HG03108 (cell line): ENCODE measurements around the gene ULK4.
"Not testable (repeated sequence)": the region's sequence is repeated elsewhere in the genome, so short reads cannot be mapped to it uniquely, and the experiment has no call there.

ENCODE experiments used
- ATAC-seq: cut with Tn5 transposase; IDR thresholded peaks from one replicate; pipeline ENCODE4 v1.9.1; 2021; ENCODE audit warnings: moderate library complexity; ENCODE audit not compliant: unreplicated experiment

The ULK4 gene

GRCh38 chr3:41583014-41583413 is 378.9 kb downstream of the ULK4 start:
- no peak for ATAC-seq

GRCh38 chr3:41581700-41582099 is 380.2 kb downstream of the ULK4 start:
- ATAC-seq, result peak; percentile 95

GRCh38 chr3:41580274-41580959 is 381.5 kb downstream of the ULK4 start:
- no peak for ATAC-seq

GRCh38 chr3:41579861-41580260 is 382.0 kb downstream of the ULK4 start:
- no peak for ATAC-seq

GRCh38 chr3:41578798-41579197 is 383.1 kb downstream of the ULK4 start:
- ATAC-seq, result no peak

- ATAC-seq, result no peak
These were observed 386.2 kb downstream of the ULK4 start for GRCh38 chr3:41575724-41576123.

GRCh38 chr3:41574900-41575299 is 387.0 kb downstream of the ULK4 start:
- no peak for ATAC-seq

- ATAC-seq, result no peak
These were observed 388.3 kb downstream of the ULK4 start for GRCh38 chr3:41573591-41573990.

- ATAC-seq, result no peak
These were observed 389.8 kb downstream of the ULK4 start for GRCh38 chr3:41572092-41572491.

GRCh38 chr3:41569632-41570305 is 392.1 kb downstream of the ULK4 start:
- ATAC-seq, result no peak

- ATAC-seq, result no peak
These were observed 395.9 kb downstream of the ULK4 start for GRCh38 chr3:41565948-41566514.

GRCh38 chr3:41565003-41565402 is 396.9 kb downstream of the ULK4 start:
- ATAC-seq, result no peak

- ATAC-seq, result not testable (repeated sequence)
These were observed 405.7 kb downstream of the ULK4 start for GRCh38 chr3:41556245-41556644.

- no peak for ATAC-seq
These were observed 428.9 kb downstream of the ULK4 start for GRCh38 chr3:41532976-41533375.

GRCh38 chr3:41526995-41527573 is 434.8 kb downstream of the ULK4 start:
- no peak for ATAC-seq

- ATAC-seq, result no peak
These were observed 436.4 kb downstream of the ULK4 start for GRCh38 chr3:41525303-41526064.

GRCh38 chr3:41523897-41524296 is 438.0 kb downstream of the ULK4 start:
- no peak for ATAC-seq

- peak; percentile 58 for ATAC-seq
These were observed 439.3 kb downstream of the ULK4 start for GRCh38 chr3:41522612-41523011.

- ATAC-seq, result no peak
These were observed 440.8 kb downstream of the ULK4 start for GRCh38 chr3:41521010-41521655.

GRCh38 chr3:41519746-41520145 is 442.2 kb downstream of the ULK4 start:
- no peak for ATAC-seq

- ATAC-seq, result no peak
These were observed 443.3 kb downstream of the ULK4 start for GRCh38 chr3:41518626-41519025.
